Muscle of leg (tissue), 11 donors: ENCODE measurements around the gene PPP1R18. TPM values are rescaled to one million over a fixed set of nuclear protein-coding genes. Genes with fewer than 3 reads are reported as not detected.
"Not testable (repeated sequence)": the region's sequence is repeated elsewhere in the genome, so short reads cannot be mapped to it uniquely, and the experiment has no call there.

Source experiments
- DNase-seq: peaks from one replicate; pipeline ENCODE4 v3.0.0; 2013
- H3K27ac ChIP-seq: one replicate; pipeline ENCODE4 v1.5.1; 2013; ENCODE audit warnings: mild to moderate bottlenecking, low read length, control low read depth
- H3K27me3 ChIP-seq: one replicate; pipeline ENCODE4 v1.6.1; 2013; ENCODE audit warnings: low read length; ENCODE audit not compliant: control insufficient read depth, insufficient read depth
- H3K36me3 ChIP-seq: one replicate; pipeline ENCODE4 v1.6.1; 2013; ENCODE audit warnings: low read length; ENCODE audit not compliant: control insufficient read depth, insufficient read depth
- H3K4me1 ChIP-seq: one replicate; pipeline ENCODE4 v1.6.1; 2013; ENCODE audit warnings: low read length; ENCODE audit not compliant: control insufficient read depth, insufficient read depth
- H3K4me3 ChIP-seq: one replicate; pipeline ENCODE4 v1.5.1; 2013; ENCODE audit warnings: low read length, control low read depth
- H3K9me3 ChIP-seq: replicated peaks from 2 replicates; pipeline ENCODE4 v1.6.1; 2013; ENCODE audit warnings: low read depth, low read length; ENCODE audit not compliant: control insufficient read depth
- WGBS: methylation state at CpG from one replicate; pipeline ENCODE4 v1.1.5; 2013; ENCODE audit warnings: missing lambda C conversion rate; ENCODE audit not compliant: insufficient coverage; 5-methylcytosine and 5-hydroxymethylcytosine counted together
- polyA plus RNA-seq, 8 donors: library from polyadenylated mRNA; unstranded; fragments of 120-200 nt; gene quantifications; one replicate each; pipeline versions ENCODE4 v1.2.1 to v1.2.3, GENCODE V29; 2013; ENCODE audit warnings: inconsistent platforms in 1 of 8, low replicate concordance in 1 of 8; ENCODE audit not compliant: insufficient read length in 8 of 8, insufficient read depth in 1 of 8
- total RNA-seq: library from RNA; stranded (reverse); fragments of 120-200 nt; gene quantifications from one replicate; pipeline ENCODE4 v1.2.4, GENCODE V29; 2013

The PPP1R18 gene
- total and polyA plus RNA-seq, 9 donors: 19.3 to 54.3 (median 44.5) TPM

GRCh38 chr6:30664994-30665767, 21.3 kb downstream of the PPP1R18 start:
- WGBS: 90% methylated on average over 26 of the region's 34 CpGs
- H3K4me3 ChIP-seq: no peak overlapping the region
- peaks cover 73% of the 10 kb centered on the region for H3K36me3 ChIP-seq
- H3K4me1 ChIP-seq: no peaks in the 10 kb centered on the region
- H3K27ac ChIP-seq: no peak overlapping the region
- H3K9me3 ChIP-seq: no peaks in the 10 kb centered on the region
- H3K27me3 ChIP-seq: no peaks in the 10 kb centered on the region
- DNase-seq: no peak

GRCh38 chr6:30657922-30658321, 28.5 kb downstream of the PPP1R18 start:
- 77% methylated on average over 3 of the region's 5 CpGs for WGBS
- not testable (repeated sequence) for H3K27me3 ChIP-seq

GRCh38 chr6:30657454-30657853, 29.0 kb downstream of the PPP1R18 start:
- H3K27me3 ChIP-seq: no peaks in the 10 kb centered on the region
- no peaks in the 10 kb centered on the region for H3K9me3 ChIP-seq
- no peak overlapping the region for H3K27ac ChIP-seq
- peaks cover 86% of the 10 kb centered on the region for H3K36me3 ChIP-seq
- H3K4me3 ChIP-seq: no peak overlapping the region
- DNase-seq: no peak
- no peaks in the 10 kb centered on the region for H3K4me1 ChIP-seq

More at GRCh38 chr6:30657922-30658321, 28.5 kb downstream of the PPP1R18 start:
- not testable (repeated sequence) for H3K27ac ChIP-seq, H3K4me3 ChIP-seq, DNase-seq, H3K9me3 ChIP-seq, H3K4me1 ChIP-seq
- peaks cover 87% of the 10 kb centered on the region for H3K36me3 ChIP-seq

GRCh38 chr6:30656513-30656912, 29.9 kb downstream of the PPP1R18 start:
- DNase-seq: peak; percentile 41
- Histone ChIP-seq H3K9me3 (no peaks in the 10 kb centered on the region), H3K27me3 (no peaks in the 10 kb centered on the region), H3K36me3 (peaks cover 84% of the 10 kb centered on the region), H3K27ac (no peak overlapping the region), H3K4me3 (no peak overlapping the region), H3K4me1 (no peaks in the 10 kb centered on the region)
- 86% methylated on average over 5 of the region's 7 CpGs for WGBS

GRCh38 chr6:30655743-30656094, 30.7 kb downstream of the PPP1R18 start:
- DNase-seq: no peak
- Histone ChIP-seq H3K9me3 (no peaks in the 10 kb centered on the region), H3K4me1 (no peaks in the 10 kb centered on the region), H3K4me3 (no peak overlapping the region), H3K36me3 (peaks cover 85% of the 10 kb centered on the region), H3K27ac (no peak overlapping the region), H3K27me3 (no peaks in the 10 kb centered on the region)
- WGBS: 100% methylated on average over 2 of the region's 3 CpGs

GRCh38 chr6:30654798-30655742, 31.4 kb downstream of the PPP1R18 start:
- no peaks in the 10 kb centered on the region for H3K27me3 ChIP-seq
- no peak overlapping the region for H3K4me3 ChIP-seq
- 90% methylated on average over 13 of the region's 19 CpGs for WGBS
- no peaks in the 10 kb centered on the region for H3K9me3 ChIP-seq
- H3K4me1 ChIP-seq: no peaks in the 10 kb centered on the region
- H3K36me3 ChIP-seq: peaks cover 85% of the 10 kb centered on the region
- no peak overlapping the region for H3K27ac ChIP-seq
- no peak for DNase-seq

- WGBS: 86% methylated on average over 7 of the region's 12 CpGs
- DNase-seq: no peak
- Histone ChIP-seq H3K9me3 (no peaks in the 10 kb centered on the region), H3K4me3 (no peak overlapping the region), H3K36me3 (peaks cover 58% of the 10 kb centered on the region), H3K27ac (no peak overlapping the region), H3K4me1 (peaks cover 9% of the 10 kb centered on the region), H3K27me3 (no peaks in the 10 kb centered on the region)
Observed at GRCh38 chr6:30651143-30651542, 35.3 kb downstream of the PPP1R18 start.

- peak overlapping the region; percentile 91 for H3K27ac ChIP-seq
- H3K9me3 ChIP-seq: no peaks in the 10 kb centered on the region
- H3K36me3 ChIP-seq: peaks cover 56% of the 10 kb centered on the region
- H3K27me3 ChIP-seq: no peaks in the 10 kb centered on the region
- 0% methylated on average over 57 of the region's 78 CpGs for WGBS
- H3K4me1 ChIP-seq: peaks cover 11% of the 10 kb centered on the region
- H3K4me3 ChIP-seq: peak overlapping the region; percentile 97
- DNase-seq: peak; percentile 61
Observed at GRCh38 chr6:30647242-30648116, 39.0 kb downstream of the PPP1R18 start.

GRCh38 chr6:30646450-30647241, 39.8 kb downstream of the PPP1R18 start, which contains the start of gene C6orf136:
Gene C6orf136, plus strand, starts transcription at chr6:30647133. Its CDS starts 99 bp downstream, at chr6:30647232.
- DNase-seq: peak; percentile 96
- no peaks in the 10 kb centered on the region for H3K27me3 ChIP-seq
- 17% methylated on average over 17 of the region's 37 CpGs for WGBS
- H3K27ac ChIP-seq: peak within 1 kb of the TSS; percentile 91
- no peaks in the 10 kb centered on the region for H3K9me3 ChIP-seq
- peak within 1 kb of the TSS; percentile 97 for H3K4me3 ChIP-seq
- peaks cover 55% of the 10 kb centered on the region for H3K36me3 ChIP-seq
- H3K4me1 ChIP-seq: peaks cover 11% of the 10 kb centered on the region
